SIG-M5 treated with dmso at 0.1 percent for 504 hours (cell line): ENCODE results near the gene MAP2K3.
A peak's percentile ranks its signal among the peaks of the same experiment; 100 is the strongest.

Source experiments
- DNase-seq: peaks from one replicate; lab custom pipeline; 2025; ENCODE audit not compliant: unreplicated experiment; lab: John Stamatoyannopoulos, UW

Gene MAP2K3

GRCh38 chr17:21252796-21253645 is 31.5 kb upstream of the MAP2K3 start, which contains the start of gene NATD1:
Gene NATD1 (minus strand): TSS chr17:21253410. CDS start chr17:21253264, 146 bp downstream.
- peak; percentile 84 for DNase-seq

- DNase-seq: no peak
Measured at GRCh38 chr17:21253646-21254441, 30.7 kb upstream of the MAP2K3 start.

GRCh38 chr17:21258593-21258992 is 25.9 kb upstream of the MAP2K3 start:
- DNase-seq: no peak

GRCh38 chr17:21262259-21262993 is 22.1 kb upstream of the MAP2K3 start:
- DNase-seq: no peak

GRCh38 chr17:21263376-21263775 is 21.1 kb upstream of the MAP2K3 start:
- DNase-seq: no peak

GRCh38 chr17:21268596-21269188 is 15.8 kb upstream of the MAP2K3 start:
- DNase-seq: no peak

GRCh38 chr17:21269394-21269793 is 15.1 kb upstream of the MAP2K3 start:
- no peak for DNase-seq

GRCh38 chr17:21271454-21272183 is 12.9 kb upstream of the MAP2K3 start:
- DNase-seq: no peak

GRCh38 chr17:21272250-21272649 is 12.3 kb upstream of the MAP2K3 start:
- DNase-seq: no peak

GRCh38 chr17:21272881-21273792 is 11.4 kb upstream of the MAP2K3 start:
- no peak for DNase-seq

GRCh38 chr17:21275047-21275578 is 9.4 kb upstream of the MAP2K3 start:
- DNase-seq: no peak

- peak; percentile 78 for DNase-seq
Measured at GRCh38 chr17:21275579-21276263, 8.8 kb upstream of the MAP2K3 start.

GRCh38 chr17:21276264-21276588 is 8.3 kb upstream of the MAP2K3 start:
- DNase-seq: no peak

GRCh38 chr17:21277332-21277731 is 7.2 kb upstream of the MAP2K3 start:
- DNase-seq: no peak

- peak; percentile 65 for DNase-seq
Measured at GRCh38 chr17:21278450-21279197, 5.9 kb upstream of the MAP2K3 start.

- no peak for DNase-seq
Measured at GRCh38 chr17:21279198-21279535, 5.3 kb upstream of the MAP2K3 start.

GRCh38 chr17:21279582-21279981 is 4.9 kb upstream of the MAP2K3 start:
- DNase-seq: no peak

GRCh38 chr17:21280081-21280518 is 4.4 kb upstream of the MAP2K3 start:
- DNase-seq: peak; percentile 80
